Left forelimb (tissue), 1 donor: Measurements from ENCODE around the gene CCNT1.

Source experiments
- DNase-seq: peaks from one replicate; pipeline ENCODE4 v3.0.0-alpha.2; 2018; ENCODE audit warnings: low spot score

The CCNT1 gene

DNA sequence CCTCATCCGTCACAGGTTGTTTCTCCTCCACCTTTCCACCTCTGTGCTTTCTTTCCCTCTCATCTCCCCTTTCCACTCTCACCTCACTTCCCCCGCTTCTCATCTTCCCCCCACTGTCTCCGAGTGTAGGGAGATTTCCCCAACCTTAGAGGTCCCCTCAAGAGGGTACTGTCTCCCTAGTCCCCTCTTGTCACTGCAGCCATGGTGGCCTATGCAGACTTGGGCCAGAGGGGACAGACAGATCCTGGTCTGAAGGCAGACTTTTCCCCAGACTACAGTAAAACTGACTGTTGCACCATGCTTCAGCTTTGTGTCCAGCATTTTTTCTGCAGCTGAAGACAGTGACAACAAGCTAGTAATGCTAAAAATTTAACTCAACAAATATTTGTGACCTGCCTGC is 75.7 kb downstream of the CCNT1 start:
- DNase-seq = no peak

DNA sequence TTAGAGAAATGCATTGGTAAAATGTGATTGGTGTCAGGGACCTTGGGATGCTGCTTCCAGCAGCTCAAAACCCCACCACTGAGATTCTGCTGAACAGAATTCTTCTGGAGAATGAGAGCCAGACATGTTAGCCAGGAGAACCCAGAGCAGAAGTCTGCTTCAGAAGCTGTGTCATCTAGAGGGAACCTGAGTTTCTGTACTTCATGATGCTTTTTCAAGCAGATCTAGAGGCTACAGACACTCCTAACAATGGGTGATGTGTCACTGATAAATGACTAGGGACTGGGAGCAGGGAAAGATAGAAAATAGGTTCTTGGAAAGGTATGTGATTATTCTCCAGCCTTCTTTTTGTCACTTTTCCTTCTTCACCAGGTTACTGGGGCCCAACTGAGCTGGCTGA is 76.1 kb downstream of the CCNT1 start:
- no peak for DNase-seq
